Lung (tissue), 16 donors: Measurements from ENCODE around the gene TXLNG. TPM values are rescaled to one million over a fixed set of nuclear protein-coding genes. Genes with fewer than 3 reads are reported as not detected.

Experiments
- ATAC-seq: fragments of 200-7000 bp; cut with Tn5 transposase; one replicate; pipeline ENCODE4 v1.9.1; 2020; ENCODE audit warnings: moderate number of reproducible peaks; ENCODE audit not compliant: insufficient read depth, low FRiP score
- DNase-seq, 3 donors: peaks; one replicate each; pipeline ENCODE4 v3.0.0-alpha.2; 2013 to 2017
- H3K27ac ChIP-seq, 2 donors: one replicate each; pipeline ENCODE4 v1.5.1; 2013; ENCODE audit warnings: mild to moderate bottlenecking in 2 of 2, moderate library complexity in 2 of 2, control low read depth in 1 of 2, inconsistent platforms in 1 of 2, low read depth in 1 of 2, low read length in 1 of 2
- H3K27me3 ChIP-seq, 3 donors: one replicate each; pipeline ENCODE4 v1.5.1; 2013; ENCODE audit warnings: low read length in 2 of 3; ENCODE audit not compliant: control insufficient read depth in 3 of 3, insufficient read depth in 3 of 3
- H3K36me3 ChIP-seq, 4 donors: one replicate each; pipeline ENCODE4 v1.5.1; 2013; ENCODE audit warnings: low read length in 4 of 4, mild to moderate bottlenecking in 1 of 4, moderate library complexity in 1 of 4; ENCODE audit not compliant: control insufficient read depth in 4 of 4, insufficient read depth in 4 of 4
- H3K4me1 ChIP-seq, 5 donors: one replicate each; pipeline ENCODE4 v1.5.1; 2013; ENCODE audit warnings: low read length in 5 of 5, mild to moderate bottlenecking in 2 of 5, moderate library complexity in 1 of 5; ENCODE audit not compliant: control insufficient read depth in 5 of 5, insufficient read depth in 5 of 5
- H3K4me3 ChIP-seq: one replicate; pipeline ENCODE4 v1.5.1; 2013; ENCODE audit warnings: mild to moderate bottlenecking, control low read depth, moderate library complexity
- H3K9ac ChIP-seq, 2 donors: one replicate each; pipeline ENCODE4 v1.5.1; 2013; ENCODE audit warnings: low read length in 2 of 2, control low read depth in 1 of 2; ENCODE audit not compliant: insufficient read depth in 1 of 2
- H3K9me3 ChIP-seq, 4 donors: one replicate each; pipeline ENCODE4 v1.5.1; 2013; ENCODE audit warnings: low read length in 3 of 4, mild to moderate bottlenecking in 1 of 4, moderate library complexity in 1 of 4; ENCODE audit not compliant: control insufficient read depth in 4 of 4, insufficient read depth in 3 of 4
- CTCF ChIP-seq: IDR thresholded peaks from 2 replicates; pipeline ENCODE4 v1.5.1; 2012; ENCODE audit warnings: mild to moderate bottlenecking; ENCODE audit errors: control extremely low read depth, extremely low read depth
- WGBS, 2 donors: extraction: QIAGEN DNeasy Blood & Tissue Kit; methylation state at CpG; one replicate each; pipeline ENCODE4 v1.1.7; 2013; 5-methylcytosine and 5-hydroxymethylcytosine counted together
- long read RNA-seq, 5 donors: transcript quantifications; one replicate each; lab custom pipeline, GENCODE V29; 2026
- polyA plus RNA-seq, 2 donors: library from polyadenylated mRNA; stranded (reverse); fragments of 200-250 nt; gene quantifications; one replicate each; pipeline ENCODE4 v1.2.1, GENCODE V29; 2013
- total RNA-seq, 2 donors: library from RNA; depleted of rRNA in 1 of 2; stranded (reverse); fragments of >200 nt in 1 of 2; gene quantifications; one replicate each; pipeline ENCODE4 v1.2.1, GENCODE V29; 2014 to 2021
- donor health status: control.
- donor health status: control.
- donor health status: Bipolar disorder and iron deficiency.
- donor health status: healthy.
- donor health status: DM: yes; HTN: yes; CAD: no.

The TXLNG gene
- total RNA-seq (10 to 100 TPM; 10.5 to 15.4 TPM), polyA plus RNA-seq (1 to 10 TPM; 7.5 to 8.8 TPM)
- long read RNA-seq, donor 1, partial matches to known transcripts = 10 of 10 reads
- long read RNA-seq, donor 1, other reads (novel, unspliced or antisense) = 0 of 10 reads
- long read RNA-seq, donor 2 = 0 reads
- long read RNA-seq, donor 3 = 0 reads
- long read RNA-seq, donor 4, partial matches to known transcripts = 102 of 135 reads
- long read RNA-seq, donor 4, other reads (novel, unspliced or antisense) = 33 of 135 reads
- long read RNA-seq, donor 5, partial matches to known transcripts = 22 of 22 reads
- long read RNA-seq, donor 5, other reads (novel, unspliced or antisense) = 0 of 22 reads

GRCh38 chrX:16786139-16786790 is at the start of gene TXLNG:
TXLNG (plus strand) TSS chrX:16786466; CDS start chrX:16786488, 22 bp downstream.
- peak within 1 kb of the TSS in 1 of 2 donors; percentile 84 for H3K9ac ChIP-seq
- DNase-seq (peak; percentile 98 to 100 (median 99)), ATAC-seq (peak; percentile 97)
- peaks cover 0 to 2% (median 0%) of the 10 kb centered on the region in 4 donors for H3K36me3 ChIP-seq
- TF ChIP-seq CTCF = no peak
- peak within 1 kb of the TSS; percentile 93 to 95 for H3K27ac ChIP-seq
- peaks cover 0 to 7% (median 0%) of the 10 kb centered on the region in 5 donors for H3K4me1 ChIP-seq
- H3K9me3 ChIP-seq = no peaks in the 10 kb centered on the region
- H3K27me3 ChIP-seq = peaks cover 0 to 10% (median 4%) of the 10 kb centered on the region in 3 donors
- 1% methylated on average over 13 to 59 of the region's 59 CpGs for WGBS, 2 donors
- peak within 1 kb of the TSS; percentile 73 for H3K4me3 ChIP-seq

GRCh38 chrX:16737024-16737423 is 49.2 kb upstream of the TXLNG start:
- ATAC-seq (no peak), DNase-seq (no peak)
- Histone ChIP-seq H3K36me3 (peaks cover 11 to 16% (median 13%) of the 10 kb centered on the region in 4 donors), H3K27ac (no peak overlapping the region), H3K4me3 (no peak overlapping the region), H3K9ac (no peak overlapping the region), H3K9me3 (no peaks in the 10 kb centered on the region), H3K4me1 (no peaks in the 10 kb centered on the region), H3K27me3 (peaks cover 0 to 16% (median 4%) of the 10 kb centered on the region in 3 donors)
- 76 to 95% methylated on average over 5 of the region's 5 CpGs for WGBS, 2 donors
- TF ChIP-seq CTCF = no peak

- TF ChIP-seq CTCF = no peak
- Histone ChIP-seq H3K36me3 (peaks cover 12 to 25% (median 22%) of the 10 kb centered on the region in 4 donors), H3K27me3 (peaks cover 0 to 16% (median 2%) of the 10 kb centered on the region in 3 donors), H3K9me3 (peaks cover 0 to 2% (median 0%) of the 10 kb centered on the region in 4 donors), H3K9ac (no peak overlapping the region), H3K27ac (peak overlapping the region in 1 of 2 donors; percentile 4), H3K4me3 (no peak overlapping the region), H3K4me1 (no peaks in the 10 kb centered on the region)
- WGBS, 2 donors = 37 to 58% methylated on average over 6 of the region's 6 CpGs
- DNase-seq (no peak), ATAC-seq (no peak)
Observed at GRCh38 chrX:16739574-16739973, 46.7 kb upstream of the TXLNG start.
